GM18907 (cell line): ENCODE measurements around the gene SLC10A3.
"Not testable (repeated sequence)": the region's sequence is repeated elsewhere in the genome, so short reads cannot be mapped to it uniquely, and the experiment has no call there.

Source experiments
- ATAC-seq: cut with Tn5 transposase; IDR thresholded peaks from one replicate; pipeline ENCODE4 v1.9.1; 2021; ENCODE audit warnings: mild to moderate bottlenecking, moderate library complexity; ENCODE audit not compliant: unreplicated experiment

SLC10A3 gene

GRCh38 chrX:154509455-154509854 is 19.0 kb upstream of the SLC10A3 start:
- ATAC-seq, result no peak

- no peak for ATAC-seq
Measured at GRCh38 chrX:154508384-154508745, 17.9 kb upstream of the SLC10A3 start.

- no peak for ATAC-seq
Measured at GRCh38 chrX:154507673-154508383, 17.4 kb upstream of the SLC10A3 start.

GRCh38 chrX:154506483-154507332 is 16.3 kb upstream of the SLC10A3 start:
- no peak for ATAC-seq

- ATAC-seq, result no peak
Measured at GRCh38 chrX:154505734-154506133, 15.3 kb upstream of the SLC10A3 start.

GRCh38 chrX:154502989-154503388 is 12.6 kb upstream of the SLC10A3 start:
- ATAC-seq, result no peak

GRCh38 chrX:154502098-154502497 is 11.7 kb upstream of the SLC10A3 start:
- ATAC-seq, result no peak

GRCh38 chrX:154501423-154501822 is 11.0 kb upstream of the SLC10A3 start:
- ATAC-seq, result not testable (repeated sequence)

GRCh38 chrX:154496591-154497137 is 6.2 kb upstream of the SLC10A3 start:
- ATAC-seq, result not testable (repeated sequence)

GRCh38 chrX:154495472-154495922 is 5.1 kb upstream of the SLC10A3 start:
- ATAC-seq, result no peak

GRCh38 chrX:154494715-154495114 is 4.3 kb upstream of the SLC10A3 start:
- no peak for ATAC-seq

GRCh38 chrX:154490021-154490413 is 412 bp downstream of the SLC10A3 start:
- ATAC-seq, result peak; percentile 20

- no peak for ATAC-seq
Measured at GRCh38 chrX:154489182-154489581, 1.2 kb downstream of the SLC10A3 start.

GRCh38 chrX:154488336-154489075 is 1.9 kb downstream of the SLC10A3 start:
- no peak for ATAC-seq

- ATAC-seq, result no peak
Measured at GRCh38 chrX:154487518-154488290, 2.7 kb downstream of the SLC10A3 start.

- ATAC-seq, result no peak
Measured at GRCh38 chrX:154486396-154487207, 3.8 kb downstream of the SLC10A3 start, which contains the start of gene UBL4A. Gene UBL4A (minus strand): TSS chrX:154486615. CDS start chrX:154486584, 31 bp downstream.

GRCh38 chrX:154486052-154486395 is 4.4 kb downstream of the SLC10A3 start:
- ATAC-seq, result no peak

- ATAC-seq, result no peak
Measured at GRCh38 chrX:154485150-154486051, 5.0 kb downstream of the SLC10A3 start.
